Measurements from ENCODE around the gene TBC1D16.
"Not testable (repeated sequence)": the region's sequence is repeated elsewhere in the genome, so short reads cannot be mapped to it uniquely, and the experiment has no call there.

TBC1D16 gene

GRCh38 chr17:79916506-79916905 lies 119.2 kb downstream of the TBC1D16 start:
- DNase-seq (ENCODE audit: low read depth, low spot score): no peak

GRCh38 chr17:79915850-79916430 lies 119.7 kb downstream of the TBC1D16 start:
- no peak for DNase-seq (ENCODE audit: low read depth, low spot score)

- DNase-seq (ENCODE audit: low read depth, low spot score): no peak
Observed at GRCh38 chr17:79914813-79915740, 120.6 kb downstream of the TBC1D16 start.

- no peak for DNase-seq (ENCODE audit: low read depth, low spot score)
Observed at GRCh38 chr17:79913896-79914812, 121.5 kb downstream of the TBC1D16 start.

GRCh38 chr17:79913451-79913850 lies 122.2 kb downstream of the TBC1D16 start:
- no peak for DNase-seq (ENCODE audit: low read depth, low spot score)

GRCh38 chr17:79912552-79913330 lies 122.9 kb downstream of the TBC1D16 start:
- no peak for DNase-seq (ENCODE audit: low read depth, low spot score)

- DNase-seq (ENCODE audit: low read depth, low spot score): no peak
Observed at GRCh38 chr17:79911430-79912399, 124.0 kb downstream of the TBC1D16 start.

- no peak for DNase-seq (ENCODE audit: low read depth, low spot score)
Observed at GRCh38 chr17:79910985-79911361, 124.7 kb downstream of the TBC1D16 start.

GRCh38 chr17:79909121-79909520 lies 126.6 kb downstream of the TBC1D16 start:
- DNase-seq (ENCODE audit: low read depth, low spot score): no peak

- no peak for DNase-seq (ENCODE audit: low read depth, low spot score)
Observed at GRCh38 chr17:79907850-79908249, 127.8 kb downstream of the TBC1D16 start.

GRCh38 chr17:79907217-79907715 lies 128.4 kb downstream of the TBC1D16 start:
- no peak for DNase-seq (ENCODE audit: low read depth, low spot score)

GRCh38 chr17:79905832-79906231 lies 129.8 kb downstream of the TBC1D16 start:
- no peak for DNase-seq (ENCODE audit: low read depth, low spot score)

GRCh38 chr17:79904865-79905264 lies 130.8 kb downstream of the TBC1D16 start:
- DNase-seq (ENCODE audit: low read depth, low spot score): no peak

- DNase-seq (ENCODE audit: low read depth, low spot score): no peak
Observed at GRCh38 chr17:79902146-79902791, 133.4 kb downstream of the TBC1D16 start.

GRCh38 chr17:79901131-79901530 lies 134.5 kb downstream of the TBC1D16 start:
- DNase-seq (ENCODE audit: low read depth, low spot score): no peak

- DNase-seq (ENCODE audit: low read depth, low spot score): no peak
Observed at GRCh38 chr17:79899584-79899983, 136.1 kb downstream of the TBC1D16 start.

- DNase-seq (ENCODE audit: low read depth, low spot score): no peak
Observed at GRCh38 chr17:79897243-79898063, 138.2 kb downstream of the TBC1D16 start.

- DNase-seq (ENCODE audit: low read depth, low spot score): not testable (repeated sequence)
Observed at GRCh38 chr17:79893457-79893856, 142.2 kb downstream of the TBC1D16 start.
